Raji (cell line): ENCODE data around the gene FOXN1.

ENCODE experiments used
- POLR2A ChIP-seq: IDR thresholded peaks from 2 replicates; pipeline ENCODE4 v1.6.1; 2011; ENCODE audit warnings: low read depth, low read length, control low read depth; ENCODE audit not compliant: insufficient read depth

FOXN1 gene

DNA sequence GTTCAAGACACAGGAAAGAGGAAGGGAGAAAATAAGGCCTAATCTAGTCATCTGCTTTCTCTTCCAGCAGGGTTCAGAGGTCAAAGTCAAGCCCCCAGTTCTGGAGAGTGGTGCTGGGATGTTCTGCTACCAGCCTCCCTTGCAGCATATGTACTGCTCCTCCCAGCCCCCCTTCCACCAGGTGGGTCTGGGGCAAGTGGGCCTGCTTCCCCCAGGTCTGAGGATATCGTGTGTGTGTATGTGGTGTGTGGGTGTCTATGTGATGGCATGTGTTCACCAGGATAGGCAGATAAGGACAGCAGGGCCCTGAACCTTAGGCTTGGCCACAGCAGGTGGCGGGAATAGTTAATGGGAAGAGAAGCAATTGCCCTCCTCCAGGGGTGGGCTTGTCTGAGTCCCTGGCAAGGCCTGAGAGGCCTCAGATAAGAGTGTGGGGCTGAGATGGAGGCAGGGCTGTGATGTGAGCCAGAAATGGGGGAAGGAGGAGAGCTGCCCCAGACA lies 21.1 kb downstream of the FOXN1 start:
- no peak for TF ChIP-seq POLR2A

- TF ChIP-seq POLR2A: no peak
Observed at GRCh38 chr17:28527859-28528258, 21.7 kb downstream of the FOXN1 start.

DNA sequence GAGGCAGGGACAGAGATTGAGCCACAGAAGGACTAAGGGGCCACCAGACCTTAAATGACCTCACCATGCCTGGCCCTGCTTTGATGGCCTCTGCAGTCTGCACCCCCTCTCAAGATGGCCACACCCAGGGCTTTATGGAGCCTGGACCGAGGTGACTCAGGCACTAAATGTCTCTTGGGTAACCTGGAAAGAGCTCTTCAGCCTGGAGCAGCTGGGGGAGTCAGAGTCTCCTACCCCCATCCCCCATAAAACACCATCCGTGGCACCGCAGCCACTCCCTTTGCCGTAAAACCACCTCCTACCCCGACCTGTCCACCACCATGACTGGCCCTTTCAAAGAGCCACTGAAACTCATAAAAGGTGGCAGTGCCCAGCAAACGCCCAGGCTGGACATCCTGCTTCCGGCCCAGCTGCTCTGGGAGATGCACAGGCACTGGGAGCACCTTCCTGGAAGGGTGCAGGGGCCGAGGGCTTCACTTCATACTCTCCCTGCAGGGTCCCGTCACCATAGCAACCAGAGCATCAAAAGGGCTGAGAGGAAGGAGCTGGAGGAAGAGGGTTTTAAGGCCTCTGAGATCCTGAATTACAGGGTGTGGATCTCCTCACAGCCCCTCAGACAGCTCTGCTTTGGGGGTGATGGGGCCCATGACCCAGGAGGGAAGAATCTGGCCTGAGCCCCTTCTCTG lies 22.3 kb downstream of the FOXN1 start:
- no peak for TF ChIP-seq POLR2A

DNA sequence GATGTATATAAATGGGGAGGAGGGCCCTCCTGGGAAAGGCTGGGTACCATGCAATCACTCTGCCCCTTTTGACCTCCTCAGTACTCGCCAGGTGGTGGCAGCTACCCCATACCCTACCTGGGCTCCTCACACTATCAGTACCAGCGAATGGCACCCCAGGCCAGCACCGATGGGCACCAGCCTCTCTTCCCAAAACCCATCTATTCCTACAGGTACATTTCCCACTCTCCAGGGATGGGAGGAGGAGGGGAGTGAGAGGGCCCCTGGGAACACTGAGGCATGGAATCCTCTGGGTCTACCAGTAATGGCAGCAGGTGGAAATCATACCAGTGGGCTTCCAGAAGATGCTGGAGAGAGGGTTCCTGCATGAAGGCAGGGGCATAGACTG lies 22.9 kb downstream of the FOXN1 start:
- TF ChIP-seq POLR2A: no peak

GRCh38 chr17:28530250-28530649 lies 24.1 kb downstream of the FOXN1 start:
- no peak for TF ChIP-seq POLR2A

GRCh38 chr17:28530926-28531325 lies 24.8 kb downstream of the FOXN1 start:
- no peak for TF ChIP-seq POLR2A

- no peak for TF ChIP-seq POLR2A
Observed at GRCh38 chr17:28532050-28532960, 26.2 kb downstream of the FOXN1 start.

GRCh38 chr17:28533091-28533807 lies 27.1 kb downstream of the FOXN1 start:
- TF ChIP-seq POLR2A: no peak

GRCh38 chr17:28534740-28535375 lies 28.7 kb downstream of the FOXN1 start:
- TF ChIP-seq POLR2A: no peak

- no peak for TF ChIP-seq POLR2A
Observed at GRCh38 chr17:28536532-28537218, 30.5 kb downstream of the FOXN1 start.

DNA sequence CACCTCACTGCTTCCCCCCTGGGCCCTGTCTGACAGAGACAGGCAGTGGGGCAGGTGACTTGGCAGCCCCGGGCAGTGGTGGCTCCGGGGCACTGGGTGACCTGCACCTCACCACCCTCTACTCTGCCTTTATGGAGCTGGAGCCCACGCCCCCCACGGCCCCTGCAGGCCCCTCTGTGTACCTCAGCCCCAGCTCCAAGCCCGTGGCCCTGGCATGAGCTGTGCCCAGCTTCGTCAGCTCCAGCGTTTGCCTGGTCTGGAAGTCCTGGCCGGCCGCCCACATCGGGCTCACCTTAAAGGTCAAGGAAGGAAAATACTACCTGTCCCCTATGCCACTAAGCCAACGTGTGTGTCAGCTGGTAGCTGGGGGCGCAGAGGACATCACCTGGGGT lies 31.1 kb downstream of the FOXN1 start:
- TF ChIP-seq POLR2A: no peak

GRCh38 chr17:28538296-28538895 lies 32.2 kb downstream of the FOXN1 start:
- TF ChIP-seq POLR2A: no peak

GRCh38 chr17:28540231-28540630 lies 34.1 kb downstream of the FOXN1 start:
- TF ChIP-seq POLR2A: no peak

DNA sequence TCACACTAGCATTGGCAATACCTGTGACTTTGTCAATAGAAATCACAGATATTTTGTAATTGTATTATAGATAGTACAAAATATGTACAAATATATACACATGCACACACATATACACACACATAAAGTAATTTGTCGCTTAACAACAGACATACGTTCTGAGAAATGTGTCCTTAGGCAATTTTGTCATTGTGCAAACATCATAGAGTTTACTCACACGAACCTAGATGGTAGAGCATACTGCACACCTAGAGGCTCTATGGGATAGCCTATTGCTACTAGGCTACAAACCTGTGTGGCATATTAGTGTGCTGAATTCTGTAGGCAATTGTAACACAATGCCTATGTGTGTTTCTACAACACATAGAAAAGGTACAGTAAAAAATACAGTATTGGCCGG lies 35.3 kb downstream of the FOXN1 start:
- TF ChIP-seq POLR2A: no peak
